ENCODE data around the gene PDLIM1.
"Not testable (repeated sequence)": the region's sequence is repeated elsewhere in the genome, so short reads cannot be mapped to it uniquely, and the experiment has no call there.

Gene PDLIM1

DNA sequence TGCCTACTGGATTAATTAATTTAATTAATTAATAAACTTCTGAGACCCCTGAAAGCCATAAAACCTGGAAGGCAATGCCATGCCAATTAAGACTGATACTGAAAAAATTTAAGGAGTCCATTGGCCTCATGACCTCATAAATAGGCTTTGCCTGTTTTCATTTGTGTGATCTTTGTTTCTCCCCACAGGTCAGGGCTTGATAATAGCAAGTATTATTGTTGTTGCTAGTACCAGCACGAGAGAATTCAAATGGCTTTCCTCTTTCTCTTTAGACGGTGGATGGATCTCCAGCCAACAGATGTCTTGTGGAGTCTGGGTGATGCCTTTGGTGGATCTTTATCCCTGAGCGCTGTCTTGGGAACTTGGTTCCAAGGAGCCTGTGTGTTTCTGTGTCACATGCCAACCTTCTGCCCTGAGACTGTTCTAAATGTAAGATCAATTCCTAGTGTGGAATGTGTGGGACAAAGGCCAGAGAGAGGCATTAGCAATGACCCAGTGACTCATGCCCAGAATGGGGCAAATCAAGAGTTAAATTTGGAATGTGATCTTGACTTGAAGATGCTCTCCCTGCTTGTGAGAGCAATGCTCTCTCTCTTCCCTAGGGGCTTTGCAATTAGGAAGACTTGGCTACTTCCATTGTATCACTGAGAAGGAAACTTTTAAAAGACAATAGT is 79.1 kb downstream of the PDLIM1 start:
- DNase-seq (ENCODE audit: low read depth, low spot score) = no peak

DNA sequence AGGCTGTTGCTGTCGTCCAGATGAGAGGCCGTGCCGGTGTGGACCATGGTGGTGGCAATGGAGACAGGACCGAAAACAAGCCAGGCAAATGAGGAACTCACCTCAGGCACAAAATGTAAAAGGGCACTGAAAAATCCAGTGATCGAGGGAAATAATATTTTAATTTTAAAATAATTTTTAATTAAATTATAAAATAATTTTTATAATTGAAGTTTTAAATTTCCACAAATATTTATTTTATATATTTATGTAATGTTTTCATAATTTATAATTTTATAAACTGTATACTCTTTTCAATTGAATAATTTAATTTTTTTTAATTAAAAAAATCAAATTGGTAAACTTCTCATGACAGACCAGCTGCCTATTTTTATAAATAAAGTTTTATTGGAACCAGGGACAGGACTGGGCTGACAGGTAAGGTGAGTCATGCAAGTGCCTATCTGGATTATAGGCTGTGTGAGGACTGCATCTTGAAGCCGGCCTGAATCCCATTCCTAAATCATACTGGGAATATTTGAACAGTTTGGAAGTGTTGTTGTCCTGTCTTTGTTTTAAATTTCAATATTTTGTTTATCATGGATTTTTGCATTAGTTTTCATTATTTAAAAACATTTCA is 81.2 kb downstream of the PDLIM1 start:
- DNase-seq (ENCODE audit: low read depth, low spot score) = no peak

DNA sequence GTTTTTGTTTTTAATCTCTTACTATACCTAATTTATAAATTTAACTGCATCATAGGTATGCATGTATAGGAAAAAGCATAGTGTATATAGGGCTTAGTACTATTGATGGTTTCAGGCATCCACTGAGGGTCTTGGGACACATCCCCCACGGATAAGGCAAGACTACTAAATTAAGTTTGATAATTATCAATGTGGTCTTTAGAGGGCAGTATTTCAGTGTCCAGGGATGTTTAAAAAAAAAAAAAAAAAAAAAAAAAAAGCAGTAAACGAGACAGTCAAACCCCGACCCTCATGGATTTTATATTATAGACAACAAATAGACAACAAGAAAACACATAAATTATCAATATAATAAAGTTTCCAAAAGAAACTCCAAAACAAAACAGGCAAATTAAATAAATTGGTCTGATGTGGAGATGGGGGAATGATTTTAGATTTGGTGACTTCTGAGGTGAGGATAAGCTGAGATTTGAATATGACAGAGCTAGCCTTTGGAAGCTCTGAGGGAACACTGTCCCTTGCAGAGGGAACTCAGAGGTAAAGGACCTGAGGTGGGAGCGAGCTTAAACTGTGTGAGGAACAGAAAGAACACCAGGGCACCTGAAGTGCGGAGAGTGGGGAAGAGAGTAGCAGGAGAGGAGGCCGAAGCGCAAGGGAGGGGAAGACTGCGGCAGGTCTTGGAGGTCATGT is 82.0 kb downstream of the PDLIM1 start:
- DNase-seq (ENCODE audit: low read depth, low spot score) = no peak

DNA sequence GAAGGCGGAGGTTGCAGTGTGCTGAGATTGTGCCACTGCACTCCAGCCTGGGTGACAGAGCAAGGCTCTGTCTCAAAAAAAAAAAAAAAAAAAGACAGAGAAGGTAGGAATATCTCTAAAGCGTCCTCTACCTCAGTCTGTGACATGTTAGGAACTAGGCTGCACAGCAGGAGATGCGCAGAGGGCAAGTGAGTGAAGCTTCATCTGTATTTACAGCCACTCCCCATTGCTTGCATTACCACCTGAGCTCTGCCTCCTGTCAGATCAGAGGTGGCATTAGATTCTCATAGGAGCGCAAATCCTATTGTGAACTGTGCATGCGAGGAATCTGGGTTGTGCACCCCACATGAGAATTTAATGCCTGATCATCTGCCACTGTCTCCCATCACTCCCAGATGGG is 87.9 kb downstream of the PDLIM1 start:
- not testable (repeated sequence) for DNase-seq (ENCODE audit: low read depth, low spot score)

DNA sequence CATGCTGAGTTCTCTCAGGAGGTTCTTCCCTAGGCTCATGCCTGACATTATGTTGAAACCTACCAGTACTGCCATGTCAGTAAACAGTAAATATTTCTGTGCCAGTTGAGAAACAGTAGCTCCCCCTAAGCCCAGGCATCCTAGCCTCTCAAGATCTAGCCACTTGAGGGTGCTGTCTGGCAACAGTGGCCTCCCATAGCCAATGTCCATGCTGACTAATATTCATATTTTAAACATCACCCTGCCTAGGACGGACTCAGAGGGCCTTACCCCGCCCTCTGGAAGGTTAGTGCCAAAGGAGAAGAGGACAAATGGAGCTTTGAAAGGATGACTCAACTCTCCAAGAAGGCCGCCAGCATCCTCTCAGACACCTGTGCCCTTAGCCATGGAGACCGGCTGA is 89.1 kb downstream of the PDLIM1 start:
- DNase-seq (ENCODE audit: low read depth, low spot score) = no peak

DNA sequence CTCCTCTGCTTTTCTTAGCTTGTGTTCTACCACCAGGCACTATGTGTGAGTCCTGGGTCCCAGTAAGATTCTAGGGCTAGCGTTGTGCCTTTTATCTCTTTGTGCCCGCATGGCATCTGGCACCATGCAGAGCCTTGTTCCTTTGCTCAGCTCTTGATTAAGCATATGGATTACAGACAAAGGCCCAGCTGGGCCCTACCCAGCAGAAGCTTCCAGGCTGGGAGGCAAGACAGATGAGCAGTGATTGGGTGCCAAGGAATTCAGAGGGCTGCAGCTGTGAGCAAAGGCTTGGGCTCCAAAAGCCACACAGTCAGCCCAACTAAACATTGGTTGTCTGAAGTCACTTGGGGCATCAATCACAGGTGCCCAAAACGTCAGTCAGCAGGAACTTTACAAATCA is 94.8 kb downstream of the PDLIM1 start:
- peak; percentile 45 for DNase-seq (ENCODE audit: low read depth, low spot score)

DNA sequence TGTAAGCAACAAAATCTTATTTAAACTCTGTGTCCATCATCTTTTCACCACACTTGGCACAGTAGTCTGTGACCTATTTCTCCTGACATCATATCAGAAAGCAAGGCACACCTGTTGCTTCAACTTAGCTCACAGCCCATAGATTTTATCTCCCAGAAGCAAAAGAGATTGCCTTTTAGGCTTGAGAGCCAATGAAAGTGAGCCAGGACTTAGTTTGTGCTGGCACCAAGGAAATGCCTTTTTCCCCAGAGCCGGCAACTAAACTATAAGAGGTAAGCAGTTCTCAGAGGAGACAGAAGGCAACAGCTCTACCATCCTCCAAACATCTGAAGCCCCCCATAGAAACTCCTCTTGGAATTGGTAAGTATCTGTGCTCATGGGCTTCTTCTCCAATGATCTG is 96.9 kb downstream of the PDLIM1 start, which contains the start of gene ACSM6:
ACSM6 (plus strand) TSS at position 295 of the 400 bp plus-strand sequence. CDS start 248 bp downstream, outside the sequence.
- no peak for DNase-seq (ENCODE audit: low read depth, low spot score)

DNA sequence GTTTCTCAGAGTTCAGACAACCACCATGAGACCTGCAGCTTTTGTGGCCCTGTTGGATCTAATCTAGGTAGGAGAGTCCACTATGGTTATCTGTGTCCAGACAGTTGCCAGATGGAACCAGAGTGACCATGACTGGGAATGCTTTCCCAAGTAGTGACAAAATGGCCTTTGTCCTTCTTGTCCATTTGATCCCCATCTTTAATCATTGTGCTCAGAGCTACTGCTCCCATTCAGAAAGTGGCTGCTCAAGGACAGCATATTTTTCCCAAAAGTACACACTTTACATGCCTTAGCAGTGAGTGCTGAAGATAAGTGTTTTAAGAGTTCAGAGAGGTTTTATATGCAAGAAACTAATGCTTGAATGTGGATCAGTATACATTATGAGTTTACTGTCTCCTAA is 102.2 kb downstream of the PDLIM1 start:
- DNase-seq (ENCODE audit: low read depth, low spot score) = no peak

DNA sequence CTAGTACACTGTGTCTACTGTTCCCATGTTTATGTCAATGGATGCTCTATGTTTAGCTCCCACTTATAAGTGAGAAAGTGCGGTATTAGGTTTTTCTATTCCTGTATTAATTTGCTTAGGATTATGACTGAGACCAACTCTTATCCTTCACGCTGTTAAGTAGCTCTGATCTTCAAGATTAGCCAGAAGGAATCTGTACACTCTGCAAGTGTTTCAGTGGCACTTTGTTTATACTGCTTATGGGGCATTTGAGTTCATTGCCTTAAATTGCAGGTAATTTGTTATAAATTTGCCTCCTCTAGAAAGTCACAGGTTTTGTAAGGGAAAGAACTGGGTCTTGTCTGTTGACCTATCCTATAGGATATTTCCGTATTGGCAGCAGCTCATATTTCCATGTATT is 103.2 kb downstream of the PDLIM1 start:
- no peak for DNase-seq (ENCODE audit: low read depth, low spot score)

Measured in iPS DF 19.7 (cell line).